HG02763 (cell line): ENCODE data around the gene ZNF474.
A peak's percentile ranks its signal among the peaks of the same experiment; 100 is the strongest.
"Not testable (repeated sequence)": the region's sequence is repeated elsewhere in the genome, so short reads cannot be mapped to it uniquely, and the experiment has no call there.

ENCODE experiments used
- ATAC-seq: cut with Tn5 transposase; IDR thresholded peaks from one replicate; pipeline ENCODE4 v1.9.1; 2021; ENCODE audit warnings: mild to moderate bottlenecking, moderate library complexity; ENCODE audit not compliant: unreplicated experiment

The ZNF474 gene

DNA sequence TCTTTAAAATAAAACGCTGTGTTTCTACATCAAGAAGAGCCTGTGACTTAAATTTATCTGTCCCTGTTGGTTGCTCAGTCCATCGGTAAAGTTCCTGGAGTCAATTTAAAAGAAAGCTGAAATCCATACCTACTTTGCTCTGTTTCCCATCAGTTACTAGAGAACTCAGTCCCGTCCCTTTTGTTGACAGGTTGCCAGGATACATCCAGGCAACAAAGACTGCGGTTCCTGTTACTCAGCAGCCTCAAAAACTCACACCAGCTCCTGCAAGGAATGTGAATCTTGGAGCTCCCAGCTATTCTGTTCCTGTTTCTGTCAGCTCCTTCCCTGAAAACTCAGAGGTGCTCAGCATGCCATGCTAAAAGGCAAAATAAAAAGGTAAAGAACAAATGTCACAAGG, at the start of gene ZNF474:
ZNF474 (plus strand) TSS at position 241 of the 400 bp plus-strand sequence. CDS start 22,445 bp downstream, outside the sequence.
- no peak for ATAC-seq

DNA sequence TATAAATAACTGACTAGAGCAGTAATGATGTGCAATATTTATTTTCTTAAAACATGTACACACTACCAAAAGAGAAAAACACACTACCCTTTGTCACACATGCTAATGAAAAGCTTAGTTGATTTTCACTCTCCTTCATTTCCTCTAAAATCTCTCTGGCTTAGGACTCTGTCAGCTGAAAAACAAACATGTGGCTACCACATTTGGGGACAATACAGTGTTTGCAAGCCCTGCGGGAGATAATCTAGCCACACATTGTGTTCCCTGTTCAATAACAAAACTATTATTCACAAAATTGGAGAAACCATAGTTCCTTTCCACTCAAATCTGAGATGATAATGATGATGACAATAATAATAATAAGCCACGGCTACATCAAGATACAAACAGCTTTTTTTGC, 47.8 kb upstream of the ZNF474 start:
- no peak for ATAC-seq

DNA sequence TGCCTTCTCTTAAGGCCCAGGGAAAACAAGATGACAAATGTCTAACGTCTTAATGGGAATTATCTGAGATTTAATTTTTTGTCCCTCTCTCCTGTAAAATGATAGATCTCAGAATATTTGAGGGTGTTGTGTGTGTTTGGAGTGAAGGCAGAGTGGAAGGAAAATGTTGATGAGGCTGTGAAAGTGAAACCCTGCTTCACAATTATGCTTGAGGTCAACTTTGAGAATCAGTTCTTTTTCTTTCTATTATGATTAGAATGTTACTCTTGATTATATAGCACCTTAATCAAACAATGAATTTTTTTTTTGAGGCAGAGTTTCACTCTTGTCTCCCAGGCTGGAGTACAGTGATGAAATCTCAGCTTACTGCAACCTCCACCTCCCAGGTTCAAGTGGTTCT, 45.8 kb upstream of the ZNF474 start:
- ATAC-seq: no peak

DNA sequence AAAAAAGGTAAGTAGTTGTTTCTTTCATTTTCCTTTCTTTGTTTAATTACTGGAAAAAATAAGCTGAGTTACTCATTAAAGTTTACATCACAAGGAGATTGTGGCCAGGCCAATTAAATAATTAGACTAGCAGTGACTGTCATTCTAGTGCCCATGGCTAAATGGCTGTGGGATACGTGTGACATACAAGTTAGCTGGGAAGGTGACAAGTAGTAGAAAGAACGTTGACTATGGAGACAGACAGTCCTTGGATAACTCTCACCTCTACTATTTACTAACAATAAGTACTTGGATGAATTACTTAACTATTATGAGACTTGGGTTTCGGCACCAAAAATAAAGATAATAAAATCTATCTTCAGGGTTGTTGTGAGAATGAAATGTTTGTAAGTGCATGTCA, 44.3 kb upstream of the ZNF474 start:
- no peak for ATAC-seq

DNA sequence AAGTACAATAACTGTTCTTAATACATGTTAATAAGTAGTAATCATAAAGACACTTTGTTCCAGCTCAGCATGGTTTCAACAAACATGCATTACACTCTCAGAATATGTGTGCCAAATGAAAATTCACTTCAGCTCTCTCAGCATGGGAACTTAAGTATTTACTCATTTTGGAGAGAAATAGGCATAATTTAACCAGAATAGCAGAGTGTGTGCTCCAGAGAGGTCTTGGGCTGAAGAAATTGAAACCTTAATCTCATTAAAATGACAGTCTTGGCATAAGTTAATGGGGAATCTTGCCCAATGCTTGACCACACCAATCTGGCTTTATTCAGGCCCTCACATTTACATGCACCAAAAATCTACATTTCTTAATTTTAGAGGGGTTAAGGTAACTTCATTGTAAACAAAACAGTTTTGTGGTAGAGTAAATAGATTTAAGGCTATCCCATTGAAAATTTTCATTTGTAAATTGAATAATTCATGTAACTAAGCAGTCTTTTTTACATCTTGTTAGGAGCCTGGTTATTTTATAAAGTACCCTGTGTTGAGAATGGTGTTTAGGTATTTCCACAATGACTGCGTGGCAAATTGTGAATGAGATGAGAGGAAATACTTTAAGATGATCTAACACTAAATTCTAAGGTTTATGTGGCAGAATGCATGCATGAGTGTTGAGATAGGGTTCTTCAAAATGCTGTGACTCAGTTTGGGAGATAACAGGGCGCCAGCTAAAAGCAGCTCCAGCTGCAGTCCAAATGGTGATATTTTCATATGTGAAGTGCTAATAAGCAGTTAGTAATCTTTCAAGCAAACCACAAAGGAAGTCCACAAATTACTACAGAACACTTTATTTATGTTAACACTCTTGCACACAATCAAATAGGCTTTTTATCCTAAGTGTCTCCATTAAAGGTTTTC, 40.0 kb upstream of the ZNF474 start:
- ATAC-seq: no peak

DNA sequence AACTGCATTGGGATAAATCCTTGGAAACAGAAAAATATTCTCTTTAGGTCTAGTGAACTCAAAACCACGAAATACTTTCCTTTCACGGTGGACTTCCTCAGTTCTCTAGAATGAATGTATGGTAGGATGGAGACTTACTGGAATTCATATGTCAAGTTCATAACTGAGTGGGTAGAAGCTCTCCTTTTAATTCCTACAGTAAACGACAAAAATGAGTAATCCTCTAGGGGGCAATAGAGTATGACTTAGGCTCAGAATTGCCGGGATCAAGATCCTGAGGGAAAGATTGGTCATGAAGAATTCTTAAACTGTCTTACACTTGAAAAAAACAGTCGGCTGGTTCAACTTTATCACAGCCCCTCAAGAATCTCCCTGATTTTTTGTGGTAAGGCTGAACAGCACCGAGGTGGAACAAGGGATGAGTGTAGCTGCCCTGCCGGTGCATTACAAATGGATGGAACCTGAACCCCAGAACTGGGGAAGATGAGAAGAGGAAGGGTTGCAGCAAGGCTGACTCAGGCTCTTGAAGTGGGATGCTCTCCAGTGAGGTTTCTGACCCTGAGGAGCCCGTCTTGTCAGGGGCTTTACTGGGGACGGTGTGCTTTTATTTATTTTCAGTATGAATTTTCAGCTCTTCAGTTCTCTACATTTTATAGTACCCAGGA, 37.3 kb upstream of the ZNF474 start:
- no peak for ATAC-seq

DNA sequence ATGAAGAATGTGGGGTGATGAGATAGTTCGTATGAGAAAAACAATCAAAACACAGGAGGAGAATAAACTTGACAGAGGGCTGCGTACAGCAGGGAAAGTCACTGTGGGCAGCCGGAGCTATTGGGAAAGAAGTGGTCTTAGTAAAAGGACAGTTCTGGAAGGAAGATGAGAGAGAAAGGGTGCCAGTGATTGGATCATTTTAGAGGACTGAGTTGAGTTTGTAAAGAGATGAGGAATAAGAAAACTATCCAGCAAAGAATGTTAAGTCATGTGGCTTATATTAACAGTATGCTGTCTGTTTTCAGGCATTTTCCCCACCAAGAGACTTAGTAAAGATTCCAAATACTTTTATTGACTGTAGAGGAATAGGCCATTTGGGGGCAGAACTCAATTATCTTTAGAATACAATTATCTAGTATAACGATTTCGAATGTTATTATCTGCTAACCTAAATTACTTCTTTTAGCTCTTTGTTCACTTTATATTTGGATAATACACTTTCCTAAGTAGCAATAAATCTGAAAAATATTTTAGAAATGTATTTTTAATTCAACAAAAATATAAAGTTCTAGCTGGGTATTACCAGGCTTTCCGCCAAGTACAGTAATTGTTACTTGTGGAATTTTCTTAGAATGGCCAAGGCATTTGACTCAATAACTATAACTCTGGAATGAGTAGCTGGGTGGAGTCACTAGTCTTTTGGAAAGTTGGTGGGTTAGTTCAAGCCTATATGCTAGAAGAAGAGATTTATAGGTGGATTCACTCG, 35.7 kb upstream of the ZNF474 start:
- ATAC-seq: no peak

DNA sequence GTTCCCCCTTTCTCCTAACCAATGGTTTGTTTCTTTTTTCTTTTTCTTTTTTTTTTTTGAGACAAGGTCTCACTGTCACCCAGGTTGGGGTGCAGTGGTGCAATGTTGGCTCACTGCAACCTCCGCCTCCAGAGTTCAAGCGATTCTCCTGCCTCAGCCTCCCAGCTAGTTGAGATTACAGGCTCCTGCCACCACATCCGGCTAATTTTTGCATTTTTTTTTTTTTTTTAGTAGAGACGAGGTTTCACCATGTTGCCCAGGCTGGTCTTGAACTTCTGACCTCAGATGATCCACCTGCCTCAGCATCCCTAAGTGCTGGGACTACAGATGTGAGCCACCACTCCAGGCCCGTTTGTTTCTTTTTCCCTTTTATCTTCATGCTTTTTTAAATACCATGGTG, 35.1 kb upstream of the ZNF474 start:
- not testable (repeated sequence) for ATAC-seq

DNA sequence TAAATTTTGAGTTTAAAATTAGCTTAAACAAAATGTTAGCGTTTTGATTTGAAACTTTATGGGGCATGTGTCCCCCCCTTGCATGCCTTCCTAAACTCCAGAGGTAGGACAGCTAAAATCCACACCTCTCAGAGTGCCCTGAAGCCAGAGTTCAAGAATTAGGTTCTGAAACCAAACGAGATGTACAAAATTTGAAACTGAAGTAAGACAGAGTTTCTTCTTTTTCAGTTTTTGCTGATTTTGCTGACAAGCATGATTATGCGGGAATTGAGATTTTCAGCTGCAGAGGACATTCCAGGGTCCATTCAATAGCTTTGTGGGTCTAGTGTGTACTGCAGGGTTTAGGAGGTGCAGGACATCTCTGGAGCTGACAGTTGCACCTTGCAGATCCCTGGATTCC, 34.2 kb upstream of the ZNF474 start:
- ATAC-seq: no peak

DNA sequence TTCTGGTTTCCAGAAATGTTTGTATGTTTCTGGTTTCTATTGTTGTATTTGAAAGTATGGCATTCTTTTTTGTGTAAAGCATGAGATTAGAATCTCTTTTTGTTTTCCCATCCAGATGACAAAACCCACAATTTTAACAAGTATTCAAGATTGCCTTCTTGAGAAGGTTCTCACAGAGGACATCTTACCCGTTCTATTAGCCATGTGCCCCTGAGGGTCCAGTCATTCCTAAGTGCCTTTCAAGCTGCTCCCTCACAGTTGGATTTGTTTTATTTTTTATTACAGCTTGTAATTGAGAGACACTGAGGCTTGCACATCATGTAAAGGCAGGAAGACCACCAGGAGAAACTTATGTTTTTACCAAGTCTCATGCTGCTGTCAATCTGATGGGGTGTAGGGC, 32.0 kb upstream of the ZNF474 start:
- ATAC-seq: no peak

DNA sequence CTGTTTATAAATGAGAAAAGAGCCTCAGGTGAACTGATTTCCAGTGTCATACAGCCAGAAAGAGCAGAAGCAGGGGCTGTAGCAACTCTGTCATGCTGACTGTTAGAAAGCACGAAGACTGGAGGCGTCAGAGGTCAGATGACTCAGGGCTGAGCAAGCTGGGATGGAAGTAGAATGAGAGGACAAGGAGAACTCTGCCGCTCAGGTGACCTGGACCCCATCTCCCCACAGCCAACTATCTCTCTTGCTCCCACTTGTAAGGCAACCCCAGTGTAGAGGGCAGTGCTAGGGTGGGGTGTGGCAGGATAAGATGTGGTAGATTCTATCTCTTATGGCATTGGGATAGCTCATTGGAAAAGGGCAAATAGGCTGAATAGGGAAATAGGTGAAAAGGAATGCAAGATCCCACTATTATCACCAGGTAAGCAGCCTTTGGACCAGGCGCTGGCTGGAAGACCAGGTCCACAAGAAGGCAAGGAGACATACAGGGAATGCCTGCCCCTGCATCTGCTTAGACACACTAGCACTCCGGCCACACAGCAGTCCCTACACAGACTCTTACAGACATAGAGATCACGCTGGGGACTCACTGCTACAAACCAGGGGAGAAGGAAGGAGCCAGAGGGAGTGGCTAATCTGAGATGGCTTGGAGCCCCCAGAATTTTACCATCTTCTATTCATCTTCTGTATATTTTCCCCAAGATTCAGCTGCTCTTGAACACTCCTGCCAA, 30.1 kb upstream of the ZNF474 start:
- ATAC-seq: no peak

DNA sequence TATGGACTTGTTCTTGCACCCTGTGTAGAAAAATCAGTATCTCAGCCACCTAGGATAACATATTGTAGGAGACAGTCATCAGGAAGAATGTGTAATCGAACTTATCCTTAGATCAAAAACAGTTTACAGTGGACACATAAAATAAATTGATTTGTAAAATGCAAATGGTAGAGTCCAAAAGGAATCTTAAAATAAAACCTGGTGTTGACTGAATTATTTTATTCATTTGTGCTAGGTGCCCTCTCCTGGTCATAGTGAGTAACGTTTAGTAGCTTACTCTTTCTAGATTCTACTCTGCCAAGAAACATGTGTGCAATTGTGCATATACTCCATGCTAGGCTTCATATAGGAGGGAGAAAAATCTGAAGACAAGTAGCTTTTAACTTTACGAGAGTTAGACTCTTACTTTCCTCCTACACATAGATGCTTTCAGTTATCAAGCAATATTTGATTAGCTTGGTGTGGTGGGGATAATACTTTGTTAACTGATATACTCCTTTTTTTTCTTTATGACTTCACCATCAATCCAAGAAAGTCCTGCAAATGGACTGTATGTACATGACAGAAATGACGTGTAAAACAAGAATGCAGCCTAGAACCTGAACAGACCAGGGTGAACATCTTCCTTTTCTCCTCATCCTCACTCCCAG, 27.6 kb upstream of the ZNF474 start:
- ATAC-seq: peak; percentile 50

DNA sequence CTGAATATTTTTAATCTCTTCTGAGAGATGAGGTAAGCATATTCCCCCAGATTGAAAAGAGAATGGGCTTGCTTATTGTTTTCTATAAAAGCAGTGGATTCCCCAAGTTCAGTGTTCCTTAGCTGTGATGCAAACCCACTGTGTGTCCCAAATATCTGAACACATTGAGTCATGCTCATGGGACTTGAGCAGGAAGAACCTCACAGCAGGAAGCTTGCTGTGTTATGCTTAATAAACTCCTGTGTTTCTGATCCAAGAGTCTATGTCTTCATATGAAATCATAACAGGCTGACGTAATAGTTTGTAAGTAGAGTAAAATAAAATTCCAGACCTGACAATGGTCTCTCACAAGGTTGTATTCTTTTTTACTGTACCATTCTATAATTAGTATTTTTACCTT, 26.5 kb upstream of the ZNF474 start:
- ATAC-seq: no peak

DNA sequence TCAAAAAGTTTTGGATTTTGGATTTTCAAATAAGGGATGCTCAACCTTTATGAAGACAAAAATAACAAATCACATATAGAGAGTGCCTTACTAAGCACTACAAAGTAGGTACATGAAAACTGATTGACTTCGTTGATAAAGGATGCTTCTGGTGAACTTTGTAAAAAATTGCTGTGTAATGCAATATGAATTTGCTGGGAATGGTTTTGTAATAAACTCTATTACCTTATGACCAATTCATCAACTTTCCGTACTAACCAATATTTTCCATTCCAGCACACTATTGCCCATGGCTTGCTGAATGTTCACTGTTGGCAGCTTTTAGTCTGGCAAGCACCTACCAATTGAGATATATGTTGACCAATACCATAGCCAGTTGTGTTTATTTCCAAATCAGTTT, 23.4 kb upstream of the ZNF474 start:
- no peak for ATAC-seq

DNA sequence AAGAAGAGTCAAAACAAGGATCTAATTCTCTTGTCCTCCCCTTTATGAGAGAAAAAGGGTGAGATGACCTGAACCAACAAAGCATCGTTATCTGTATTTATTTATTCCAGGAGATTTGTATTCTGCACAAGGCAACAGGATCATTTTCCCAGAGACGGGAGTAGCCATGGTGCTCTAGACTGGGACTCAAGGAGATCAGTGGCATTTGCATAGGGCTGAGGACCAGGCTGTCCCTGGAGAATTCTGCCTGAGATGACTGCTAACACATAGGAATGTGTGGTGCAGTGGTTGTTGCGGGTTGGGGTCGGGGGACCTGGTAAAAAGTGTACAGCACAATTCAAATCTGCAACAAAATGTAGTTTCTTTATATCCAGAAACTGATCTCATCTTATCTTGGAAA, 22.3 kb upstream of the ZNF474 start:
- no peak for ATAC-seq

DNA sequence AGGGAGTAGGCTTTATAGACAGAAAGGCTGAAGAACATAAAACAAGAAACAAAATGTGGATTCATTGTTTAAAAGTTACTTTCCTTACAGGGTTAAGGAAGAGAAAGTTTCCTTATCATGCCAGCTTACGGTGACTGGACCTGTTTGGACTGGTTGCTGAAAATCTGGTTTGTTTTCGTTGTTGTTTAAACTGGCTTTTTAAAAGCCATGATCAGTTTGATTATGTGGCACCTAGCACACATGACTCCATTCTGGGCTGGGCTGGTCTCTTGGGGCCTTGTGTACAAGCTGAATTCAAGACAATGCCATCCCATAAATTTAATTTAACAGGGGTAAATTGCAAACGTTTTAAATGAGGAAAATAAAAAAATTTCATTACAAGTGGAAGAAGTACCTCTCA, 18.4 kb upstream of the ZNF474 start:
- ATAC-seq: no peak

DNA sequence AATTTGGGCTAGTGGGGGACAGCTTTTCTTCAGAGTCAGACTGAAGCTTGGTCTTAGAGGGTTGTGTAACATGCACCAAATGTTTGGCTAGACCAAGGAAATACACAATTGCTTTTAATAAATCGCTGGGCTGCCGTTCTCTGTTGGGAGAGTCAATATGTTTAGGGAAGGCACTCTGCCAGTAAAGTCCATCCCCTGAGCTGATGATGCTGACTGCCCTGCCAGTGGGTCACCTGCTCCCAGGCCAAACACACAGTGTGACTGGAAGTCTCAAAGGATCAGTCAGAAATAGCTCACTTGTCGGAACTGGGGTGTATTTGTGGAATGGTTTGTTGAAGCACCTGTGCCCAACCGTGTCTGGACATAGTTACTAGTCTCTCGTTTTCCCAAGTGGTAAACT, 17.9 kb upstream of the ZNF474 start:
- no peak for ATAC-seq

DNA sequence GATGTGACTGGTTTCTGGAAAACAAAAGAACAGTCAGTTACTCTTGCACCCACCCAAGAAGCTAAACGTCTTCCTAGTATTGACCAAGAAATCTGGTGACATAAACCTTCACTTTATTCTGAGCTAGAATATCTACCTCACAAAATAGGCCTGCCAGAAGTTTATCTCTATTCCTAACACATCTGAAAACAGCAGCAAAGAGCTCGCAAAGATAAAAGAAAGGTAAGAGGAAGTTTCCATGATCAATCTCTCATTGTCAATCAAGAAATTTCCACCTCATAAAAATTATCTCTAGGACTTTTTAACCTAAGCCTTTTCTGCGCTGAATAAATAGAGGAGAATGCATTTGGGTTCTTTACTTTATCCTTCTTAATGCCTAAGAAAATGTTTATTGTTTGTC, 17.3 kb upstream of the ZNF474 start:
- ATAC-seq: no peak

DNA sequence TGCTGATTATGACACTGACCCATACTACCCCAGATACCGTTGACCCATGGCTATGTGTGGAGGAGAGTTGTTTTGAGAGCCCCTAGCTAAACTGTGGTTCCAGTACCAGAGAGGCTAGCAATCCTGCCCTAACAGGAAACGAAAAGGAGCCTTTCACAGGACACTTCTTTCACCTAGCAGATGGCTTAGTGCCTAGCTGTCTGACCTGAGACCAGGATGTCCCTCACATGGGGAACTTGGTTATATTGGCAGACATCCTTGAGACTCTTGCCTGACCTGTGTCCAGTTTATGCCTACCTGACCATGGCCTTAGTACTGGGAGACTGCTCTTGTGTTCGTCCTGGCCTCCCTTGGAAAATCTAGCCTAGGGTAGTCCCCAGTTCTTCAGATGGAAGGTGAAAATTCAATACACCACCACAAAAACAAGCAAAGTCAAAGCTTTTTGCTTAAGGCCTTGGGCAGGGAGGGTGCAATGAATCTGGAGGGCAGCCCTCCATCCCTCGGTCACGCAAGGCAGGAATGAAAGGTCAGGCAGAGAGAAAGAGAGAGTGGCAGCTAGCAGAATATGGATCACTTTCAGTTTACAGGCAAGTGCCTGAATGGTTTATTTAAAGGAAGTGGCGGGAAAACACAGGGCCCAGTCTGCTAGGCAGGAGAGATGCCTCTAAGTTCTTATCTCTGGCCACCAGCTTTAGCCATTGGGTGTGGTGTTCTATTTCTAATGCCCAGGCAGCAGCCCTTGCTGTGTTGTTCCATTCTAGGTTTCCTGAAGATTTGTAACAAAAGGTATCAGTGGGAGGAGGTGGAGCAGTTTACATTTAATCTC, 16.4 kb upstream of the ZNF474 start:
- no peak for ATAC-seq

DNA sequence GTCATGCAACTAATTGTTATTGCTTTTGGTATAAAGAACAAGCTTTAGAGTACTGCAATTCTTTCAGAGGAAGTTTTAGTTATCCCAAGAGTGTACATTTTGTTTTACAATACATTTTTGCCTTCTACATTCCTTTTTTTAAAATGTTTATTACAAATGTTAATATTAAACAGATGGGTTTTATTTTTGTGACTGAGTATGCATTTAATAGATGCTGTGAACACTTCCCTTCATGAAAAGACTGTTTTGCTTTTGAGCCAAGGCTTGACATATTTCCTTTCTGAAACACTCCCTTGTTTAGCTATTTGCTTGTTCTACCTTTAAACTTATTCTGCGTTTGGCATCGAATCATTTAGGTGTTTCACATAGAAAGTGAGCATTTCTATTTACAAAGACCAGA, 14.8 kb upstream of the ZNF474 start:
- no peak for ATAC-seq
